HCT116 (cell line): Measurements from ENCODE around the gene ACTRT2. TPM values are rescaled to one million over a fixed set of nuclear protein-coding genes. Genes with fewer than 3 reads are reported as not detected.

Experiments
- ATAC-seq: fragments of 200-7000 bp; cut with Tn5 transposase; 2 replicates; pipeline ENCODE4 v1.9.1; 2020; ENCODE audit warnings: mild to moderate bottlenecking, moderate library complexity
- BruUV-seq: library from RNA; stranded (reverse); fragments of 400-500 nt; replicated peaks from 2 replicates; lab custom pipeline; 2021; lab: Mats Ljungman, UMichigan
- CTCF ChIA-PET: fragments of 300-600 bp; sonication (Branson Sonifier 250); formaldehyde crosslinking; loops from one replicate; lab custom pipeline; 2021; ENCODE audit warnings: antibody characterized with exemption; lab: Charles Lee
- POLR2A ChIA-PET: fragments of 300-600, 350-600 bp; sonication (Branson Sonifier 250); formaldehyde crosslinking; loops from one replicate; lab custom pipeline; 2021; ENCODE audit warnings: antibody characterized with exemption; lab: Charles Lee
- RAD21 ChIA-PET, 2 experiments: fragments of 300-600 bp; sonication (Branson Sonifier 250); formaldehyde crosslinking; loops; one replicate each; lab custom pipeline; 2023; ENCODE audit warnings: low total read pairs in 2 of 2; ENCODE audit not compliant: uncharacterized antibody in 2 of 2, unreplicated experiment in 2 of 2, low non-redundant PET in 1 of 2; lab: Charles Lee
- DNase-seq: peaks from one replicate; pipeline ENCODE4 v3.0.0-alpha.2; 2010; ENCODE audit warnings: low read depth, low spot score
- H2AFZ ChIP-seq: fragments of 200-600 bp; shearing (Covaris generic), sonication (generic); 2 replicates; pipeline ENCODE4 v1.6.1; 2017; ENCODE audit warnings: low read depth, mixed run types, mixed read lengths, antibody characterized with exemption, low read length; ENCODE audit not compliant: poor library complexity, severe bottlenecking
- H3K27ac ChIP-seq: 2 replicates; pipeline ENCODE4 v1.5.1; 2012; ENCODE audit warnings: low read depth, low read length
- H3K27me3 ChIP-seq: fragments of 200-600 bp; sonication (generic); 2 replicates; pipeline ENCODE4 v1.6.1; 2016; ENCODE audit warnings: mixed run types, low read length, mixed read lengths; ENCODE audit not compliant: insufficient read depth
- H3K36me3 ChIP-seq, 2 experiments: fragments of 200-500 bp in 1 of 2; fragments of 200-600 bp in 1 of 2; sonication (Bioruptor generic) in 1 of 2; sonication (generic) in 1 of 2; 2 replicates each; pipeline versions ENCODE4 v1.5.1 to v1.6.1; 2014 to 2016; ENCODE audit warnings: low read length in 2 of 2, inconsistent platforms in 1 of 2, mixed read lengths in 1 of 2, mixed run types in 1 of 2; ENCODE audit not compliant: insufficient read depth in 2 of 2, control insufficient read depth in 1 of 2
- H3K4me1 ChIP-seq, 2 experiments: fragments of 200-600 bp in 1 of 2; sonication (generic) in 1 of 2; 2 replicates each; pipeline versions ENCODE4 v1.5.1 to v1.6.1; 2012 to 2017; ENCODE audit warnings: low read length in 2 of 2, inconsistent platforms in 1 of 2, mild to moderate bottlenecking in 1 of 2, mixed read lengths in 1 of 2, mixed run types in 1 of 2, moderate library complexity in 1 of 2; ENCODE audit not compliant: insufficient read depth in 2 of 2, control insufficient read depth in 1 of 2
- H3K4me2 ChIP-seq: fragments of 200-600 bp; sonication (generic); 2 replicates; pipeline ENCODE4 v1.6.1; 2017; ENCODE audit warnings: mixed run types, low read length, mixed read lengths
- H3K4me3 ChIP-seq, 2 experiments: fragments of 200-600 bp in 1 of 2; sonication (generic) in 1 of 2; replicated peaks in 1 of 2; 2 replicates each; pipeline ENCODE4 v1.5.1; 2011 to 2016; ENCODE audit warnings: low read length in 2 of 2, control low read depth in 1 of 2, low read depth in 1 of 2, mild to moderate bottlenecking in 1 of 2, mixed read lengths in 1 of 2, mixed run types in 1 of 2
- H3K79me2 ChIP-seq: fragments of 200-600 bp; sonication (generic); 2 replicates; pipeline ENCODE4 v1.6.1; 2017; ENCODE audit warnings: mild to moderate bottlenecking, mixed run types, low read length, moderate library complexity, mixed read lengths; ENCODE audit not compliant: insufficient read depth
- H3K9ac ChIP-seq: fragments of 200-600 bp; sonication (generic); 2 replicates; pipeline ENCODE4 v1.6.1; 2016; ENCODE audit warnings: low read length, mixed read lengths
- H3K9me2 ChIP-seq: fragments of 200-600 bp; sonication (generic), shearing (Covaris generic); 2 replicates; pipeline ENCODE4 v1.6.1; 2017; ENCODE audit warnings: mixed run types, mild to moderate bottlenecking, moderate library complexity; ENCODE audit not compliant: insufficient read depth
- H3K9me3 ChIP-seq, 2 experiments: fragments of 200-500 bp in 1 of 2; fragments of 200-600 bp in 1 of 2; sonication (Bioruptor generic) in 1 of 2; sonication (generic) in 1 of 2; 2 replicates each; pipeline ENCODE4 v1.6.1; 2014 to 2017; ENCODE audit warnings: low read length in 2 of 2, mixed read lengths in 2 of 2, inconsistent platforms in 1 of 2, low read depth in 1 of 2, mild to moderate bottlenecking in 1 of 2, mixed run types in 1 of 2, moderate library complexity in 1 of 2; ENCODE audit not compliant: control insufficient read depth in 1 of 2, insufficient read depth in 1 of 2
- H4K20me1 ChIP-seq: fragments of 200-600 bp; sonication (generic), shearing (Covaris generic); 2 replicates; pipeline ENCODE4 v1.6.1; 2017; ENCODE audit warnings: mixed run types, mild to moderate bottlenecking, moderate library complexity; ENCODE audit not compliant: insufficient read depth
- ATF3 ChIP-seq: IDR thresholded peaks from 2 replicates; pipeline ENCODE4 v1.6.1; 2012
- CEBPB ChIP-seq: IDR thresholded peaks from 2 replicates; pipeline ENCODE4 v1.6.1; 2012; ENCODE audit warnings: low read depth
- EGR1 ChIP-seq: IDR thresholded peaks from 2 replicates; pipeline ENCODE4 v1.6.1; 2012; ENCODE audit warnings: low read depth
- EZH2phosphoT487 ChIP-seq: fragments of 200-600 bp; IDR thresholded peaks from 2 replicates; pipeline ENCODE4 v1.6.1; 2018; ENCODE audit warnings: antibody characterized with exemption, borderline replicate concordance
- FOSL1 ChIP-seq: IDR thresholded peaks from 2 replicates; pipeline ENCODE4 v1.6.1; 2012; ENCODE audit warnings: low read depth
- RAD21 ChIP-seq: IDR thresholded peaks from 2 replicates; pipeline ENCODE4 v1.6.1; 2012; ENCODE audit warnings: low read depth, mild to moderate bottlenecking
- SIN3A ChIP-seq: IDR thresholded peaks from 2 replicates; pipeline ENCODE4 v1.6.1; 2012; ENCODE audit warnings: low read depth
- SP1 ChIP-seq: IDR thresholded peaks from 2 replicates; pipeline ENCODE4 v1.6.1; 2012; ENCODE audit warnings: low read depth
- SRF ChIP-seq: IDR thresholded peaks from 2 replicates; pipeline ENCODE4 v1.6.1; 2012; ENCODE audit warnings: low read depth
- YY1 ChIP-seq: IDR thresholded peaks from 2 replicates; pipeline ENCODE4 v1.6.1; 2011; ENCODE audit warnings: low read length, low read depth, moderate library complexity, mild to moderate bottlenecking; ENCODE audit not compliant: insufficient replicate concordance; ENCODE audit errors: extremely low read depth
- ZBTB33 ChIP-seq: IDR thresholded peaks from 2 replicates; pipeline ENCODE4 v1.6.1; 2011; ENCODE audit warnings: mild to moderate bottlenecking, low read length, moderate library complexity; ENCODE audit not compliant: insufficient replicate concordance; ENCODE audit errors: extremely low read depth
- intact Hi-C: fragments of 100-400 bp; cut with micrococcal nuclease; formaldehyde crosslinking; loops from 2 replicates; pipeline ENCODE4 v1.10.0; 2022
- total RNA-seq: library from RNA; stranded (reverse); gene quantifications from one replicate; pipeline ENCODE4 v1.2.1, GENCODE V29; 2021; ENCODE audit not compliant: unreplicated experiment

Gene ACTRT2
- total RNA-seq, 1 experiment from 2014 or later, result not detected

- no peak for TF ChIP-seq ZBTB33
- TF ChIP-seq CEBPB, result no peak
- no peak for TF ChIP-seq SP1
- TF ChIP-seq EZH2phosphoT487, result no peak
- TF ChIP-seq SRF, result no peak
- no peak for TF ChIP-seq RAD21
- no peak for TF ChIP-seq EGR1
- TF ChIP-seq SIN3A, result no peak
Observed at GRCh38 chr1:3067301-3067670, 46.0 kb downstream of the ACTRT2 start (continued).

- H3K36me3 ChIP-seq, result no peaks in the 10 kb centered on the region
- no peaks in the 10 kb centered on the region for H4K20me1 ChIP-seq
- no peaks in the 10 kb centered on the region; a peak in 1 of 4 replicates for H3K4me1 ChIP-seq
- no peaks in the 10 kb centered on the region for H3K79me2 ChIP-seq
- DNase-seq (no peak), ATAC-seq (no peak)
- intact Hi-C loops, result no loop called here
- BruUV-seq, result no TSS peak
- no peak overlapping the region for H2AFZ ChIP-seq
- H3K9ac ChIP-seq, result no peak overlapping the region
- peak overlapping the region; percentile 95 for H3K4me2 ChIP-seq
- no peaks in the 10 kb centered on the region for H3K27me3 ChIP-seq
- POLR2A ChIA-PET, result interaction anchor here (1.0 kb wide), 1 partner anchor 13 kb away, joined by 3 read pairs; no protein-coding TSS in a partner anchor
- no peaks in the 10 kb centered on the region for H3K9me2 ChIP-seq
- H3K4me3 ChIP-seq, result peak overlapping the region; percentile 49 to 63
- RAD21 ChIA-PET, result no interaction called here
- CTCF ChIA-PET, result no interaction called here
- no peaks in the 10 kb centered on the region for H3K9me3 ChIP-seq
- TF ChIP-seq SP1 (no peak), YY1 (no peak), FOSL1 (no peak), ATF3 (no peak)
- H3K27ac ChIP-seq, result no peak overlapping the region; the same call in 1 of the 2 replicates
Observed at GRCh38 chr1:3067671-3068563, 46.6 kb downstream of the ACTRT2 start.
